HG03066 (cell line): ENCODE measurements around the gene KRT13.

ENCODE experiments used
- ATAC-seq: cut with Tn5 transposase; IDR thresholded peaks from one replicate; pipeline ENCODE4 v1.9.1; 2021; ENCODE audit warnings: low read depth; ENCODE audit not compliant: unreplicated experiment

The KRT13 gene

GRCh38 chr17:41498276-41498675 is 7.1 kb downstream of the KRT13 start:
- ATAC-seq: no peak

GRCh38 chr17:41496803-41497484 is 8.5 kb downstream of the KRT13 start:
- peak; percentile 90 for ATAC-seq

GRCh38 chr17:41494524-41494923 is 10.9 kb downstream of the KRT13 start:
- no peak for ATAC-seq

GRCh38 chr17:41492771-41493170 is 12.6 kb downstream of the KRT13 start:
- ATAC-seq: no peak

DNA sequence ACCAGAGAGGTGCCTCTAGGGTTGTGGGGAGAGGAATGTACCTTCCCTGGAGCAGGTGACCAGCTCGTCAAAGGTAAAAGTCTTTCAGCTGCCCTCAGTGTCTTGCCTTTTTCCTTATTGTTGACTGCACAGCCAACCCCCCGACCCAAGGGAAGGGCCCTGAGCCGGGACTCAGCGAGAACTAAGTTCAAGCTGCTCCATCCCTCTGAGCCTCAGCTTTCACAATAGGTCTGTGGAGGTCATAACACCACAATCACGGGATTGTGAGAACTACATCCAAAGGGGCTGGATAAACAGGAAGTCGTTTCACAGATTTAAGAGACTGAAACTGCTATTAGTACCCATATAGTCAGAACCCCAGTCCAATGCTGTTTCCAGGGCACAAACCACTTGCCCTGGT is 13.1 kb downstream of the KRT13 start:
- ATAC-seq: no peak

- ATAC-seq: no peak
Measured at GRCh38 chr17:41491476-41491875, 13.9 kb downstream of the KRT13 start.

- ATAC-seq: no peak
Measured at GRCh38 chr17:41490000-41490990, 15.1 kb downstream of the KRT13 start.

GRCh38 chr17:41489531-41489930 is 15.9 kb downstream of the KRT13 start, which contains the start of gene KRT36:
Gene KRT36, minus strand, starts transcription at chr17:41489910. Its CDS starts 46 bp downstream, at chr17:41489864.
- no peak for ATAC-seq

DNA sequence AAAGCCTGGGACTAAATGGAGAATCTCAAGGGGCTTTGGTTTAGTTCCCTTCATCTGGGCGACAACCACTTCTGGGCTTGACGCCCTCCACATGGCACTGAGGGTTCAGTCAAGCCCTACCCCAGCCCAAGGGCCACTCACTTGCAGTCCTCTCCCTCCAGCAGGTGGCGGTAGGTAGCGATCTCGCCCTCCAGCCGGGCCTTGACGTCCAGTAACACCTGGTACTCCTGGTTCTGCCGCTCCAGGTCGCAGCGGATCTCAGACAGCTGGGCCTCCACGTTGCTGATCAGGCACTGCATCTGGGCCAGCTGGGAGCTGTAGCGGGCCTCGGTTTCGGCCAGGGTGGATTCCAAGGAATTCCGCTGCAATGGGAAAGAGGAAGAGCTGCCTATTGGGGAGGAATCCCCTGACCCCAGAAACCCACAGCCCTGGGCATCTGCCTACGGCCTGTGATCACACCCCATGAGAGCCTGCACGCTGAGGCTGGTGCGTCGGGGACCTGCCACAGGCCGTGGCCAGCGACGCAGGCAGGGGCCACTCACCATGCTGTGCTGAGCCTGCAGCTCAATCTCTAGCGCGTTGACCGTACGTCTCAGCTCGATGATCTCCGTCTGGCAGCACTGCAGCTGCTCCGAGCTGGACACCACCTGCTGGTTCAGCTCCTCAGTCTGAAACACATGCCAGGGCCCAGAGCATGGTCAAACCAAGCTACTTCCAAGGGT is 18.4 kb downstream of the KRT13 start:
- no peak for ATAC-seq

DNA sequence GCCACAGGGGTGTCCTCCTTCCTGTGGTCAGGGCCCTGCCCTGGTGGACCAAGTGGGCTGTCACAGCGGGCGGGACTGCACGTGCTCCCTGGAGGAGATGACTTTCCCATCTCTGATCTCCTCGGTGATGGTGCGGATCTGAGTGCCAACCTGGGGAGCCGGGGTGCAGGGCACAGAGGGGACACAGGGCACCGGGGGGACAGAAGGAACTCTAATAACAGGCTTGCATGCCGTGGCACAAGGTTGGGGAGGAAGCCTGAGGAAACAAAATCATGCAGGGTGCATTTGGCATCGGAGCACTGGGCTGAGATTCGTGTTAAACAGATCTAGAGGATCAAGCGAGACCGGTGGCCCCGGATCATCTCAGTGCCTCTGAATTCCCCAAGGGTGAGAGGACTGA is 19.1 kb downstream of the KRT13 start:
- ATAC-seq: no peak

GRCh38 chr17:41484920-41485904 is 20.2 kb downstream of the KRT13 start:
- no peak for ATAC-seq

DNA sequence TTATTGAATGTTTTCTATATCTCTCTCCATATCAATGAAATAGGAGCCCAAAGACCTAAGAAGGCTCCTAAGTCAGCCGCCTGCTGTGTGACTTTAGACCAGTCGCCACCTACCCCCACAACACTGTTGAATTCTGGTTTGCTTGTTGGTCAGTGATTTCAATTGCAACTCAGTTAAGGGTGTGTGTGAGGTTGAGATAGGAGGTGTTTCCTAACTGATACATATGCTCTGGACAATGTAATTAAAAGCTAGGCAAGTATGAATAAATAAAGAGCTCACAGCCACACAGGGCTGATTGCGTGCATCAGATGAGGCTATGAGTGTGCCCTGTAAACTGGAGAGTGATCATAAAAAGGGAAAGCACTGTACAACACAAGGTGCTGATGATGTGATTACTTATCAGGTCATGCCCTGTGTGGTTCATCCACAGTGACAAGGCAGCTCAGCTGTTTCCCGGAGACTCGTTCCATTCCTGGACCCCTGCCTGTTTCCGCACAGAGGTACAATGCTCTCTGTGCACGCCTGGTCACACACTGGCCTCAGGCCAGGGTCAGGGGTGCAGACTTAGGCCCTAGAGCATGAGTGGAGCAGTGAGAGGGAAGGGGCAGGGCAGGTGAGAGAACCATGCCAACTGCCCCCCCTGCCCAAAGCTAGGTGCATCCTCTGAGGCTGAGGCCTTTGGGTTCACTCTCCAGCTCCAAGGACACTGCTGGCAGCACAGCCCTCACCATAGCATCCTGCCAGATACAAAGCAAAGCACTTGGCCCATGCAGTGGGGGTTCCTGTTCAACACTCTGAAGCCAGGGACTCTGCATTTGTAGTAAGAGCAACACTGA is 21.2 kb downstream of the KRT13 start:
- ATAC-seq: no peak

- ATAC-seq: no peak
Measured at GRCh38 chr17:41483531-41483930, 21.9 kb downstream of the KRT13 start.

DNA sequence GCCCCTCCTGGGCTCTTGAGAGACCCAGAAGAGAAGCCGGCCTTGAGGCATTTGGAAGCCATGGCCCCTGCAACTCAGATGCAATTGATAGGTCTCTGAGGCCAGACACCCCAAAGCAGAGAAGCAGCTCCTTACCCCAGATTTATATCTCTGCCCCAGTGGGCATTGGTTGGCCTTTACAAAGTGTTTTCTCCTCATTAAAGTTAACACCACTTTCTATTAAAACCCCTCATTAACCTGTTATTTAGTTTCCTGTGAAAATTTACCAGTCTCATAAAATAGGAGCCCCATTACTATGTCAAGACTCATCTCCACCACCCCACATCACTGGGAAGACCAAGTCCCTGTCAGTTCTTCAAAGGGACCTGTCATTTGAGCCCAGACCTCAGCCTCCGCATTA is 24.4 kb downstream of the KRT13 start, which contains the start of gene KRT35:
KRT35 (minus strand) TSS at position 116 of the 400 bp plus-strand sequence; CDS start at position 62, 54 bp downstream.
- no peak for ATAC-seq

DNA sequence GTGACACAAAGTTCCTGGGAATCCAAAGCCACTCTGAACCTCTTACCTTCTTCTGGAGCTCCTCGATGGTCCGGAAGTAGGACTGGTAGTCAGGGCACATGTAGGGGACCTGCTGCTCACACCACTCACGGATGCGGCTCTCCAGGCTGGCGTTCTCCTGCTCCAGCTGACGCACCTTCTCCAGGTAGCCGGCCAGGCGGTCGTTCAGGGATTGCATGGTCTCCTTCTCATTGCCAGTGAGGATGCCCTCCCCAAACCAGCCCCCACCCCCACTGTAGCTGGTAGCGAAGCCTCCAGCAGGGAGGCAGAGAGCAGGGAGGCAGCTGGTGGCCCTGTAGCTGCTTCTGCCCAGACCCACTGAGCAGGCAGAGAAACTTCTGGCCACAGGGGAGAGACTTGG is 24.8 kb downstream of the KRT13 start:
- no peak for ATAC-seq

- no peak for ATAC-seq
Measured at GRCh38 chr17:41480136-41480535, 25.3 kb downstream of the KRT13 start.

DNA sequence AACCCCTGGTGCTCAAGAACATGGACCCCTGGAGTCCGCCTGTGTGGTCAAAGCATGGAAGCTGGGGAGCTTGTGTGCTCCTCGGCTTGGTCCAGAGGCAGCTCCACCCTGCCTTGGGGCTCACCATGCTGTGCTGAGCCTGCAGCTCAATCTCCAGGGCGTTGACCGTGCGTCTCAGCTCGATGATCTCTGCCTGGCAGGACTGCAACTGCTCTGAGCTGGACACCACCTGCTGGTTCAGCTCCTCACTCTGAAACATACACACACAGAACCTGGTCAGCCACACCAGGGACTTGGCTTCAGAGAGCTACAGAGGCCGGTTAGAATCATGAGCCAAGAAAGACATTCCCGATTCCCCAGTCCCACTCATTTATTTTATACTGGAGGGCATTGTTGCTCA is 27.2 kb downstream of the KRT13 start:
- ATAC-seq: no peak

- ATAC-seq: no peak
Measured at GRCh38 chr17:41476866-41477815, 28.3 kb downstream of the KRT13 start.
